Measurements from ENCODE around the gene ACKR2. TPM values are rescaled to one million over a fixed set of nuclear protein-coding genes. Genes with fewer than 3 reads are reported as not detected.

Gene ACKR2
- polyA plus RNA-seq, 1 donor from 2014 or later: not detected

DNA sequence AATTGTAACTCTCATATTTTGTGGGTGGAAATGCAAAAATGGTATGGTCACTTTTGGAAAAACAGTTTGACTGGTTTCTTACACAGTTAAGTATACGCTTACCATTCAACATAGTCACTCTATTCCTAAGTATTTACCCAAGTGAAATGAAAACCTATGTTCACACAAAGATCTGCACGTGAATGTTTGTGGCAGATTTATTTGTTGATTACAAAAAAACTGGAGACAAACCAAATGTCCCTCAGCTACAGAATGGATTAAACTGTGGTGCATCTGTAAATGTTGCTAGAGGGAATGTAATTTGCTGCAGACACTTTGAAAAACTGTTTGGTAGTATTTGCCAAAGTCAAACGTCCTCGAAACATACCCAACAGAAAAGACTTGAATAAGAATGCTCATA, 29.3 kb downstream of the ACKR2 start:
- TF ChIP-seq EZH2 (IDR thresholded peaks at IDR 0.05; ENCODE audit: borderline replicate concordance, insufficient read depth, low read length, poor library complexity, severe bottlenecking) (no peak), POLR2AphosphoS5 (IDR thresholded peaks at IDR 0.05) (no peak), MXI1 (conservative IDR thresholded peaks at IDR 0.05; ENCODE audit: poor library complexity, severe bottlenecking) (no peak), SMC3 (conservative IDR thresholded peaks at IDR 0.05; ENCODE audit: poor library complexity) (no peak), TAF1 (IDR thresholded peaks at IDR 0.05; ENCODE audit: low read depth) (no peak), EP300 (conservative IDR thresholded peaks at IDR 0.05; ENCODE audit: poor library complexity, severe bottlenecking) (no peak), RAD21 (conservative IDR thresholded peaks at IDR 0.05) (no peak), REST (IDR thresholded peaks at IDR 0.05; ENCODE audit: borderline replicate concordance) (no peak)
- TF ChIP-seq, protein P1, sequence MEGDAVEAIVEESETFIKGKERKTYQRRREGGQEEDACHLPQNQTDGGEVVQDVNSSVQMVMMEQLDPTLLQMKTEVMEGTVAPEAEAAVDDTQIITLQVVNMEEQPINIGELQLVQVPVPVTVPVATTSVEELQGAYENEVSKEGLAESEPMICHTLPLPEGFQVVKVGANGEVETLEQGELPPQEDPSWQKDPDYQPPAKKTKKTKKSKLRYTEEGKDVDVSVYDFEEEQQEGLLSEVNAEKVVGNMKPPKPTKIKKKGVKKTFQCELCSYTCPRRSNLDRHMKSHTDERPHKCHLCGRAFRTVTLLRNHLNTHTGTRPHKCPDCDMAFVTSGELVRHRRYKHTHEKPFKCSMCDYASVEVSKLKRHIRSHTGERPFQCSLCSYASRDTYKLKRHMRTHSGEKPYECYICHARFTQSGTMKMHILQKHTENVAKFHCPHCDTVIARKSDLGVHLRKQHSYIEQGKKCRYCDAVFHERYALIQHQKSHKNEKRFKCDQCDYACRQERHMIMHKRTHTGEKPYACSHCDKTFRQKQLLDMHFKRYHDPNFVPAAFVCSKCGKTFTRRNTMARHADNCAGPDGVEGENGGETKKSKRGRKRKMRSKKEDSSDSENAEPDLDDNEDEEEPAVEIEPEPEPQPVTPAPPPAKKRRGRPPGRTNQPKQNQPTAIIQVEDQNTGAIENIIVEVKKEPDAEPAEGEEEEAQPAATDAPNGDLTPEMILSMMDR (IDR thresholded peaks at IDR 0.05; ENCODE audit: poor library complexity, severe bottlenecking): no peak
- Histone ChIP-seq H3K4me3 (ENCODE audit: low read length) (no peak overlapping the region), H3K27ac (ENCODE audit: low read length) (no peak overlapping the region), H3K27me3 (ENCODE audit: insufficient read depth, low read depth, low read length) (no peaks in the 10 kb centered on the region), H3K79me2 (replicated peaks; ENCODE audit: insufficient read depth, low read length) (no peaks in the 10 kb centered on the region), H3K9me2 (ENCODE audit: insufficient read depth, low read length) (no peaks in the 10 kb centered on the region), H3K9ac (ENCODE audit: low read length) (no peak overlapping the region), H4K20me1 (ENCODE audit: insufficient read depth) (no peaks in the 10 kb centered on the region), H3K4me2 (ENCODE audit: low read length) (no peak overlapping the region), H2AFZ (ENCODE audit: low read depth, low read length) (no peak overlapping the region), H3K9me3 (ENCODE audit: low read length) (no peaks in the 10 kb centered on the region), H3K36me3 (ENCODE audit: insufficient read depth, low read length) (no peaks in the 10 kb centered on the region), H3F3A (ENCODE audit: insufficient read depth, low read length, poor library complexity, severe bottlenecking) (no peaks in the 10 kb centered on the region)

DNA sequence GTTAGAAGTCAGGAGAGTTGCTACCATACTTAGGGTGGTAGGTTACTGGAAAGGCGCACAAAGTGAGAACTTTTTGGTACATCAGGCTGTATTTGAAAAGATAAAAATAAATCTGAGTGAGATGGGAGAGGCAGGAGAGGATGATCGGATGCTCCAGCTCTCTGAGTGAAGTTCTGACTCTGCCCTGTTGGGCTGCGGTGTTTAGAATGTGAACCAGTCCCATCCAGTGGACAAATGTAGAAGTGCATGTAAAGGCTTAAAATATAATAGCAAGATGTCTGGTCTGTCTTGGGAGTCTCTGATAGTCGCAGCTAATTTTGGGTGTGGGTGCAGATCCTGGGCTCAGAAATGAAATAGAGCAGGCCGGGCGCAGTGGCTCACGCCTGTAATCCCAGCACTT, 30.4 kb downstream of the ACKR2 start:
- Histone ChIP-seq H2AFZ (ENCODE audit: low read depth, low read length) (no peak overlapping the region), H3K79me2 (replicated peaks; ENCODE audit: insufficient read depth, low read length) (no peaks in the 10 kb centered on the region), H3K9ac (ENCODE audit: low read length) (no peak overlapping the region), H4K20me1 (ENCODE audit: insufficient read depth) (no peaks in the 10 kb centered on the region), H3K9me3 (ENCODE audit: low read length) (no peaks in the 10 kb centered on the region), H3K4me3 (ENCODE audit: low read length) (no peak overlapping the region), H3K9me2 (ENCODE audit: insufficient read depth, low read length) (no peaks in the 10 kb centered on the region), H3K36me3 (ENCODE audit: insufficient read depth, low read length) (no peaks in the 10 kb centered on the region), H3K27ac (ENCODE audit: low read length) (no peak overlapping the region), H3K27me3 (ENCODE audit: insufficient read depth, low read depth, low read length) (no peaks in the 10 kb centered on the region), H3F3A (ENCODE audit: insufficient read depth, low read length, poor library complexity, severe bottlenecking) (no peaks in the 10 kb centered on the region), H3K4me2 (ENCODE audit: low read length) (no peak overlapping the region)
- TF ChIP-seq, protein P1 (IDR thresholded peaks at IDR 0.05; ENCODE audit: poor library complexity, severe bottlenecking): peak; percentile 78
- TF ChIP-seq EZH2 (IDR thresholded peaks at IDR 0.05; ENCODE audit: borderline replicate concordance, insufficient read depth, low read length, poor library complexity, severe bottlenecking): no peak
- TF ChIP-seq RAD21 (conservative IDR thresholded peaks at IDR 0.05): peak; percentile 77
- no peak for TF ChIP-seq REST (IDR thresholded peaks at IDR 0.05; ENCODE audit: borderline replicate concordance)
- TF ChIP-seq MXI1 (conservative IDR thresholded peaks at IDR 0.05; ENCODE audit: poor library complexity, severe bottlenecking): peak; percentile 18
- peak; percentile 79 for TF ChIP-seq SMC3 (conservative IDR thresholded peaks at IDR 0.05; ENCODE audit: poor library complexity)

All from neural cell (in vitro differentiated cells).